ENCODE measurements around the gene FSD1. TPM values are rescaled to one million over a fixed set of nuclear protein-coding genes. Genes with fewer than 3 reads are reported as not detected.

The FSD1 gene
- total RNA-seq, 6 experiments from 2014 or later = 0.19 to 2.2 (median 0.52) TPM; not detected in 2

GRCh38 chr19:4367336-4367723 lies 62.9 kb downstream of the FSD1 start:
- H3K36me3 ChIP-seq = peaks cover 0 to 37% (median 17%) of the 10 kb centered on the region in 4 donors
- H3K4me1 ChIP-seq = peaks cover 0 to 18% (median 5%) of the 10 kb centered on the region in 4 donors
- no peak overlapping the region for H3K27ac ChIP-seq

GRCh38 chr19:4367781-4368127 lies 63.4 kb downstream of the FSD1 start:
- 40% methylated on average over 1 of the region's 13 CpGs for WGBS (ENCODE audit: insufficient coverage, low coverage, low lambda C conversion rate, missing lambda C conversion rate)
- H3K27me3 ChIP-seq = no peaks in the 10 kb centered on the region
- TF ChIP-seq POLR2A (IDR thresholded peaks at IDR 0.05) = no peak
- TF ChIP-seq CTCF (IDR thresholded peaks at IDR 0.05) = no peak
- H3K9me3 ChIP-seq = no peaks in the 10 kb centered on the region
- intact Hi-C loops (cut with DNase I) = no loop called here
- DNase-seq = no peak
- ATAC-seq = no peak
- H3K4me1 ChIP-seq = peaks cover 0 to 18% (median 5%) of the 10 kb centered on the region in 4 donors
- no peak overlapping the region for H3K4me3 ChIP-seq
- no peak overlapping the region for H3K27ac ChIP-seq
- H3K36me3 ChIP-seq = peaks cover 0 to 33% (median 15%) of the 10 kb centered on the region in 4 donors

More at GRCh38 chr19:4367336-4367723, 62.9 kb downstream of the FSD1 start:
- H3K9me3 ChIP-seq = no peaks in the 10 kb centered on the region
- no peak overlapping the region for H3K4me3 ChIP-seq
- ATAC-seq = no peak
- 43% methylated on average over 3 of the region's 10 CpGs for WGBS (ENCODE audit: insufficient coverage, low coverage, low lambda C conversion rate, missing lambda C conversion rate)
- H3K27me3 ChIP-seq = no peaks in the 10 kb centered on the region
- TF ChIP-seq POLR2A (IDR thresholded peaks at IDR 0.05) (no peak), CTCF (IDR thresholded peaks at IDR 0.05) (no peak)
- intact Hi-C loops (cut with DNase I) = no loop called here
- no peak for DNase-seq

- H3K27ac ChIP-seq = peak overlapping the region in 1 of 3 donors; percentile 58
- H3K27me3 ChIP-seq = no peaks in the 10 kb centered on the region
- TF ChIP-seq CTCF (IDR thresholded peaks at IDR 0.05) = no peak
- DNase-seq (peak in 1 of 3 donors; percentile 55), ATAC-seq (peak in 2 of 4 donors; percentile 2 to 3)
- peaks cover 0 to 21% (median 5%) of the 10 kb centered on the region in 4 donors for H3K4me1 ChIP-seq
- WGBS (ENCODE audit: insufficient coverage, low coverage, low lambda C conversion rate, missing lambda C conversion rate) = 50% methylated on average over 1 of the region's 19 CpGs
- H3K36me3 ChIP-seq = peaks cover 0 to 28% (median 12%) of the 10 kb centered on the region in 4 donors
- intact Hi-C loops (cut with DNase I) = no loop called here
- no peaks in the 10 kb centered on the region for H3K9me3 ChIP-seq
- no peak overlapping the region for H3K4me3 ChIP-seq
Observed at GRCh38 chr19:4368128-4368820, 63.9 kb downstream of the FSD1 start.

- peak in 1 of 3 donors; percentile 60 for DNase-seq
- TF ChIP-seq CTCF (IDR thresholded peaks at IDR 0.05) = no peak
- no peak for TF ChIP-seq POLR2A (IDR thresholded peaks at IDR 0.05)
- Histone ChIP-seq H3K4me3 (no peak overlapping the region), H3K27ac (peak overlapping the region in 2 of 3 donors; percentile 37 to 58), H3K9me3 (no peaks in the 10 kb centered on the region), H3K27me3 (no peaks in the 10 kb centered on the region), H3K36me3 (peaks cover 0 to 18% (median 7%) of the 10 kb centered on the region in 4 donors), H3K4me1 (peaks cover 0 to 31% (median 5%) of the 10 kb centered on the region in 4 donors)
- intact Hi-C loops (cut with DNase I) = no loop called here
- 32% methylated on average over 7 of the region's 25 CpGs for WGBS (ENCODE audit: insufficient coverage, low coverage, low lambda C conversion rate, missing lambda C conversion rate)
- peak; percentile 11 to 50 (median 42) for ATAC-seq
Observed at GRCh38 chr19:4369109-4369887, 64.9 kb downstream of the FSD1 start.

Measured in right lobe of liver (tissue), 6 donors.